Common myeloid progenitor, CD34-positive (primary cell): ENCODE results near the gene ERBB4.

ENCODE experiments used
- CTCF ChIA-PET: fragments of 350-600 bp; sonication (Branson Sonifier 250); formaldehyde crosslinking; loops from one replicate; lab custom pipeline; 2021; ENCODE audit warnings: antibody characterized with exemption; lab: Charles Lee
- POLR2A ChIA-PET: fragments of 350-600 bp; sonication (Branson Sonifier 250); formaldehyde crosslinking; loops from one replicate; lab custom pipeline; 2021; ENCODE audit warnings: antibody characterized with exemption; lab: Charles Lee
- DNase-seq, 3 donors: peaks; one replicate each; pipeline versions ENCODE4 v3.0.0 to v3.0.0-alpha.2; 2013
- H3K27ac ChIP-seq, 2 experiments: 1 replicate in 1 of 2; 2 replicates in 1 of 2; pipeline ENCODE4 v1.7.0; 2013; ENCODE audit warnings: inconsistent platforms in 2 of 2, low read length in 2 of 2, mild to moderate bottlenecking in 2 of 2, low read depth in 1 of 2, moderate library complexity in 1 of 2; ENCODE audit not compliant: severe bottlenecking in 2 of 2, insufficient read depth in 1 of 2, poor library complexity in 1 of 2
- H3K27me3 ChIP-seq, 5 experiments: replicated peaks in 2 of 5; 1 replicate in 3 of 5; 2 replicates in 2 of 5; pipeline versions ENCODE4 v1.6.1 to v1.7.0; 2013; ENCODE audit warnings: low read length in 4 of 5, mild to moderate bottlenecking in 2 of 5, moderate library complexity in 2 of 5, inconsistent platforms in 1 of 5; ENCODE audit not compliant: insufficient read depth in 5 of 5, control insufficient read depth in 4 of 5
- H3K36me3 ChIP-seq, 4 experiments: 1 replicate in 2 of 4; 2 replicates in 2 of 4; pipeline versions ENCODE4 v1.6.1 to v1.7.0; 2013; ENCODE audit warnings: low read length in 3 of 4, control low read depth in 1 of 4, mild to moderate bottlenecking in 1 of 4; ENCODE audit not compliant: control insufficient read depth in 4 of 4, insufficient read depth in 4 of 4
- H3K4me1 ChIP-seq, 4 experiments: 1 replicate in 3 of 4; 2 replicates in 1 of 4; pipeline versions ENCODE4 v1.6.1 to v1.7.1; 2013; ENCODE audit warnings: low read length in 3 of 4, mild to moderate bottlenecking in 3 of 4, control low read depth in 1 of 4, inconsistent platforms in 1 of 4, moderate library complexity in 1 of 4; ENCODE audit not compliant: control insufficient read depth in 4 of 4, insufficient read depth in 4 of 4; ENCODE audit errors: control extremely low read depth in 1 of 4
- H3K4me3 ChIP-seq, 7 experiments: 1 replicate in 4 of 7; 2 replicates in 3 of 7; pipeline versions ENCODE4 v1.5.1 to v1.7.0; 2013; ENCODE audit warnings: mild to moderate bottlenecking in 7 of 7, low read length in 6 of 7, moderate library complexity in 6 of 7, inconsistent platforms in 2 of 7, low read depth in 2 of 7, control low read depth in 1 of 7; ENCODE audit not compliant: insufficient read depth in 4 of 7, control insufficient read depth in 1 of 7; ENCODE audit errors: extremely low read depth in 1 of 7
- H3K9me3 ChIP-seq, 5 experiments: 1 replicate in 4 of 5; 2 replicates in 1 of 5; pipeline versions ENCODE4 v1.6.1 to v1.7.1; 2013; ENCODE audit warnings: low read length in 4 of 5, mild to moderate bottlenecking in 2 of 5, inconsistent platforms in 1 of 5, low read depth in 1 of 5, moderate library complexity in 1 of 5; ENCODE audit not compliant: control insufficient read depth in 4 of 5, insufficient read depth in 2 of 5; ENCODE audit errors: control extremely low read depth in 1 of 5
- WGBS: methylation state at CpG from one replicate; pipeline ENCODE4 v1.1.5; 2013; ENCODE audit not compliant: insufficient coverage; 5-methylcytosine and 5-hydroxymethylcytosine counted together

Gene ERBB4

GRCh38 chr2:212088353-212088752 is 450.2 kb downstream of the ERBB4 start:
- Histone ChIP-seq H3K27ac (no peak overlapping the region), H3K4me3 (no peak overlapping the region), H3K36me3 (no peaks in the 10 kb centered on the region), H3K27me3 (no peaks in the 10 kb centered on the region), H3K4me1 (no peaks in the 10 kb centered on the region), H3K9me3 (no peaks in the 10 kb centered on the region)
- ChIA-PET CTCF (no interaction called here), POLR2A (no interaction called here)
- no peak for DNase-seq
- 63% methylated on average over 1 of the region's 1 CpG for WGBS

- no peaks in the 10 kb centered on the region for H3K27me3 ChIP-seq
- no peak for DNase-seq
- no peaks in the 10 kb centered on the region for H3K4me1 ChIP-seq
- H3K36me3 ChIP-seq = no peaks in the 10 kb centered on the region
- CTCF ChIA-PET = no interaction called here
- whole genome bisulfite sequencing = 100% methylated on average over 1 of the region's 4 CpGs
- no peak overlapping the region for H3K27ac ChIP-seq
- H3K4me3 ChIP-seq = no peak overlapping the region
- no peaks in the 10 kb centered on the region for H3K9me3 ChIP-seq
- POLR2A ChIA-PET = no interaction called here
Observed at GRCh38 chr2:212083492-212083891, 455.1 kb downstream of the ERBB4 start.

- Histone ChIP-seq H3K4me1 (no peaks in the 10 kb centered on the region), H3K27ac (no peak overlapping the region), H3K36me3 (no peaks in the 10 kb centered on the region), H3K4me3 (peak overlapping the region in 2 of 7 experiments; percentile 48 to 56), H3K27me3 (no peaks in the 10 kb centered on the region), H3K9me3 (no peaks in the 10 kb centered on the region)
- CTCF ChIA-PET = no interaction called here
- peak; percentile 0 to 7 (median 2) for DNase-seq
- POLR2A ChIA-PET = no interaction called here
- no CpG with 5 or more reads among the region's 4 CpGs for WGBS
Observed at GRCh38 chr2:212078103-212078502, 460.5 kb downstream of the ERBB4 start.

GRCh38 chr2:212076456-212076855 is 462.1 kb downstream of the ERBB4 start:
- POLR2A ChIA-PET = no interaction called here
- CTCF ChIA-PET = no interaction called here
- H3K27me3 ChIP-seq = no peaks in the 10 kb centered on the region
- no peaks in the 10 kb centered on the region for H3K36me3 ChIP-seq
- H3K27ac ChIP-seq = no peak overlapping the region
- H3K4me1 ChIP-seq = no peaks in the 10 kb centered on the region
- DNase-seq = no peak
- H3K9me3 ChIP-seq = no peaks in the 10 kb centered on the region
- H3K4me3 ChIP-seq = no peak overlapping the region
- WGBS = no CpG with 5 or more reads among the region's 4 CpGs

- WGBS = no CpG with 5 or more reads among the region's 1 CpG
- Histone ChIP-seq H3K27me3 (no peaks in the 10 kb centered on the region), H3K4me3 (no peak overlapping the region), H3K4me1 (no peaks in the 10 kb centered on the region), H3K9me3 (no peaks in the 10 kb centered on the region), H3K27ac (no peak overlapping the region), H3K36me3 (no peaks in the 10 kb centered on the region)
- ChIA-PET POLR2A (no interaction called here), CTCF (interaction anchor here (0.7 to 2.1 kb wide), 2 partner anchors 12 to 595 kb away, joined by 3 to 4 read pairs; no protein-coding TSS in a partner anchor)
- DNase-seq = no peak
Observed at GRCh38 chr2:212073360-212073759, 465.2 kb downstream of the ERBB4 start.

GRCh38 chr2:212066546-212066945 is 472.1 kb downstream of the ERBB4 start:
- Histone ChIP-seq H3K36me3 (no peaks in the 10 kb centered on the region), H3K9me3 (no peaks in the 10 kb centered on the region), H3K27ac (no peak overlapping the region), H3K4me1 (no peaks in the 10 kb centered on the region), H3K4me3 (no peak overlapping the region), H3K27me3 (no peaks in the 10 kb centered on the region)
- POLR2A ChIA-PET = no interaction called here
- no peak for DNase-seq
- CTCF ChIA-PET = no interaction called here
- WGBS = 100% methylated on average over 2 of the region's 2 CpGs

GRCh38 chr2:212064318-212064717 is 474.3 kb downstream of the ERBB4 start:
- ChIA-PET CTCF (no interaction called here), POLR2A (no interaction called here)

More at GRCh38 chr2:212064318-212064717, 474.3 kb downstream of the ERBB4 start:
- H3K27ac ChIP-seq = no peak overlapping the region
- no peak overlapping the region for H3K4me3 ChIP-seq
- H3K27me3 ChIP-seq = no peaks in the 10 kb centered on the region
- no peaks in the 10 kb centered on the region for H3K9me3 ChIP-seq
- no peak for DNase-seq
- no peaks in the 10 kb centered on the region for H3K36me3 ChIP-seq
- H3K4me1 ChIP-seq = no peaks in the 10 kb centered on the region
- no CpG with 5 or more reads among the region's 2 CpGs for WGBS
